Peyer's patch (tissue), 4 donors: ENCODE measurements around the gene SIGLEC15. TPM values are rescaled to one million over a fixed set of nuclear protein-coding genes. Genes with fewer than 3 reads are reported as not detected.

ENCODE experiments used
- DNase-seq, 3 donors: peaks; one replicate each; pipeline ENCODE4 v3.0.0-alpha.2; 2017 to 2019
- H3K27ac ChIP-seq, 4 donors: fragments of 200-600 bp; sonication (generic); one replicate each; pipeline ENCODE4 v1.5.1; 2016 to 2019
- H3K27me3 ChIP-seq, 2 donors: fragments of 200-600 bp; sonication (generic); one replicate each; pipeline ENCODE4 v1.5.1; 2019
- H3K36me3 ChIP-seq, 3 donors: fragments of 200-600 bp; sonication (generic); one replicate each; pipeline ENCODE4 v1.5.1; 2016 to 2019
- H3K4me1 ChIP-seq, 4 donors: fragments of 200-600 bp; sonication (generic); one replicate each; pipeline ENCODE4 v1.5.1; 2016 to 2019
- H3K4me3 ChIP-seq, 4 donors: fragments of 200-600 bp; sonication (generic); 1 replicate in 3 of 4; 2 replicates in 1 of 4; pipeline ENCODE4 v1.5.1; 2016 to 2019; ENCODE audit warnings: mild to moderate bottlenecking in 1 of 4
- H3K9me3 ChIP-seq, 4 donors: fragments of 200-600 bp; sonication (generic); one replicate each; pipeline ENCODE4 v1.5.1; 2016 to 2019; ENCODE audit warnings: mild to moderate bottlenecking in 1 of 4
- POLR2A ChIP-seq, 2 donors: fragments of 450-650 bp; IDR thresholded peaks; one replicate each; pipeline ENCODE4 v1.5.1; 2017; ENCODE audit warnings: antibody characterized with exemption in 2 of 2, mild to moderate bottlenecking in 2 of 2, moderate library complexity in 2 of 2
- total RNA-seq, 4 donors: library from RNA; depleted of rRNA; stranded (reverse); fragments of >200 nt; gene quantifications; one replicate each; pipeline ENCODE4 v1.1.0, GENCODE V29; 2016
- TF ChIP-seq, protein P1 (sequence below), 6 experiments: fragments of 450-650 bp in 4 of 6; fragments of 200-600 bp in 2 of 6; sonication (generic) in 1 of 6; IDR thresholded peaks; one replicate each; pipeline ENCODE4 v1.5.1; 2017 to 2019; ENCODE audit warnings: antibody characterized with exemption in 6 of 6, mild to moderate bottlenecking in 3 of 6, moderate library complexity in 1 of 6

Gene SIGLEC15
- total RNA-seq, 4 donors from 2014 or later: 0.47 TPM; not detected in 3

DNA sequence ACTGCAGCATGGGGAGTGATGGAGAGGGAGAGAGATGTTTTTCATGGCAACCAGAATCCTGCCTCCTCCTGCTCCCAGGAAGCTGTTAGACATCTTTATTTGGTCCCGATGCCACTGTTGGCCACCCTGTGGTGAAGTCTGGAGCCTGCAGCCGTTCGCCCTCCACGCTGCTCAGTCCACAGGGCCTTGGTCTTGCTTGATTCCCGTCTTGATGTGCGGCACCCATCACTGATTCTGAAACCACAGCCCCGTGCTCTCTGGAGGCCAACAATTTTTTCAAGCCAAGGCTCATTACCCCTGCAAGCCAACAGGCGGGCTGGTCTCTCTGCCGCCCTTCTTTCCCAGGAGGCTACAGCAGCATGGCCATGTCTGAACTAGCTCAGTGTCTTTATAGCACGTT is 24.5 kb downstream of the SIGLEC15 start:
- TF ChIP-seq, protein P1, sequence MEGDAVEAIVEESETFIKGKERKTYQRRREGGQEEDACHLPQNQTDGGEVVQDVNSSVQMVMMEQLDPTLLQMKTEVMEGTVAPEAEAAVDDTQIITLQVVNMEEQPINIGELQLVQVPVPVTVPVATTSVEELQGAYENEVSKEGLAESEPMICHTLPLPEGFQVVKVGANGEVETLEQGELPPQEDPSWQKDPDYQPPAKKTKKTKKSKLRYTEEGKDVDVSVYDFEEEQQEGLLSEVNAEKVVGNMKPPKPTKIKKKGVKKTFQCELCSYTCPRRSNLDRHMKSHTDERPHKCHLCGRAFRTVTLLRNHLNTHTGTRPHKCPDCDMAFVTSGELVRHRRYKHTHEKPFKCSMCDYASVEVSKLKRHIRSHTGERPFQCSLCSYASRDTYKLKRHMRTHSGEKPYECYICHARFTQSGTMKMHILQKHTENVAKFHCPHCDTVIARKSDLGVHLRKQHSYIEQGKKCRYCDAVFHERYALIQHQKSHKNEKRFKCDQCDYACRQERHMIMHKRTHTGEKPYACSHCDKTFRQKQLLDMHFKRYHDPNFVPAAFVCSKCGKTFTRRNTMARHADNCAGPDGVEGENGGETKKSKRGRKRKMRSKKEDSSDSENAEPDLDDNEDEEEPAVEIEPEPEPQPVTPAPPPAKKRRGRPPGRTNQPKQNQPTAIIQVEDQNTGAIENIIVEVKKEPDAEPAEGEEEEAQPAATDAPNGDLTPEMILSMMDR (IDR thresholded peaks at IDR 0.05): peak in 2 of 6 experiments; percentile 27 to 35
- TF ChIP-seq POLR2A (IDR thresholded peaks at IDR 0.05): no peak
- no peak overlapping the region for H3K4me3 ChIP-seq
- H3K27ac ChIP-seq: no peak overlapping the region
- DNase-seq: no peak
- no peaks in the 10 kb centered on the region for H3K27me3 ChIP-seq
- H3K36me3 ChIP-seq: peaks cover 0 to 43% (median 0%) of the 10 kb centered on the region in 3 donors
- no peaks in the 10 kb centered on the region for H3K9me3 ChIP-seq
- H3K4me1 ChIP-seq: no peaks in the 10 kb centered on the region

DNA sequence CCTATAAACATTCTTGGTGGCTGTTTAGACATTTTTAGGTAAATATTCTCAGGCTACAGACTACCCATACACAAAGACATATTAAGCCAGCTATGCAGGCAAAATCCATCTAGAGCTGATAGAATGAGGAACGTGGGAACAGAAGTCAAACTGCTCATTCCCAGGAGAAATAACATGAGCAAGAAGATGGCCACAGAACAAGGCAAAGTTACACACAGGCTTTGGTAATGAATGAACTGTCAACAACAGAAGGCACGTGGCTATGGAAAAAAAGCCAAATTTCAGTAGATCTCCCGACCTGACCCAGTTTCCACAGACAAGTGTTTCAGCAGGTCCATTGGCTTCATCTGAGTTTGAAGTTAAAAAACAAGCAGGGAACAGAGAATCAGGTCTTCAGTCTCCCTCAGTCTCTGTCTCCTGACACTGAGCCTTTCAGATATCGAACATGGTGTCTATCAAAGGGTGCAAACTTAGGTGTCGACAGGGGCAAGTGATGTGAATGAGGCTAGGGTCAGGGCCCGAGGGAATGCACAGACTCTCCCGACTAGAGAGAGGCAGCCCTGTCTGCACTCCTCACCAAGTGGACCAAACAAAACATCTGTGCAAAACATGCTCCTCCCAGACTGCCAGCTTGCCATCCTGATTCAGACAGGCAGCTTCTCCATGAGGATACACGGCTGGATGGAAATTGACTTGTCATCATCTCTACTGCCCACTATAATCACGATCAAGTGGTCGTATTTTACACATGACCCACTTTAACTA is 25.9 kb downstream of the SIGLEC15 start:
- no peaks in the 10 kb centered on the region for H3K4me1 ChIP-seq
- H3K36me3 ChIP-seq: peaks cover 0 to 56% (median 0%) of the 10 kb centered on the region in 3 donors
- H3K27me3 ChIP-seq: no peaks in the 10 kb centered on the region
- H3K9me3 ChIP-seq: no peaks in the 10 kb centered on the region
- H3K4me3 ChIP-seq: no peak overlapping the region
- no peak for DNase-seq
- TF ChIP-seq, protein P1 (IDR thresholded peaks at IDR 0.05): no peak
- no peak for TF ChIP-seq POLR2A (IDR thresholded peaks at IDR 0.05)
- H3K27ac ChIP-seq: no peak overlapping the region

DNA sequence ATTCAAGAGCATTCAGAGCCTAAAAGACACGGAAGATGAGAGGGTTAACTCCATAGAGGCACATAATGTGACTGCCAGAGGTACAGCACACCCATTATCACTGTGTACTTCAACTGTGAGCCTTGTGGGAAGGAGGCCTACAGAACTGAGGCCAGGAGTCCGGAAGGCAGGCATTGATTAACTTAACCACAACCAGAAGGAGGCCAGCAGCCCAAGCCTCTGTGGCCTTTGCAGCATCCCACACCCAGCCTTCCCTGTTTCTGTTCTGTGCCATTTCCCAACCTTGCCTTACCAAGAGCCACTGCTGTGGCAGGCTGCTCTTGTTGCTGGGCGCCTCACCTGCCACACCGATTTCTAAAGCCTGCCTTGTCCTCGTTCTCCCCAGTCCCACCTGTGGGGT is 27.2 kb downstream of the SIGLEC15 start:
- Histone ChIP-seq H3K36me3 (peaks cover 0 to 67% (median 0%) of the 10 kb centered on the region in 3 donors), H3K27ac (no peak overlapping the region), H3K4me1 (no peaks in the 10 kb centered on the region)

DNA sequence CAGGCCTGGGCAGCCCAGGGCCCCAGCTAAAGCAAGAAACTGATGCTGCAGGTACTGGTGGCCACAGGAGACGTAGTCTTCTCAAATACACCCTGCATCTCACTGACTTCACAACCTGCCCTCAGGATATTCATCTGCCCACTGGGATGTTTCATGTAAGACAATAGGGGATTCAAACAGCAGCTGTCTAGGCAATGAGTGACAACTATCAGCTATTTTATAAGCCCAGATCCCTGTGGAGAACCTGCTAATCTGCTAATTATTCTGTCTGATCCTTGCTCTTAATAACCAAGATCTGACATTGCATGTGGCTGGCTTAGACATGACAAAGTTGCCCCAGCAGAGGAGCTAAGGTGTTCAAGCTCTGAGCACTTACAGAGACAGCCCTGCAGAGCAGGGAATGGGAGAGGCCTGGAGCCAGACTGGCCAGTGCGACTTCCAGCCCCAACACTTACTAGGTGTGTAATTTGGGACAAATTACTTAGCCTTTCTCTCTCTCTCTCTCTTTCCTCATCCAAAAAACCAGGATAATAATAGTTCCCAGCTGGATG is 28.6 kb downstream of the SIGLEC15 start:
- no peaks in the 10 kb centered on the region for H3K4me1 ChIP-seq
- no peak overlapping the region for H3K4me3 ChIP-seq
- H3K27me3 ChIP-seq: no peaks in the 10 kb centered on the region
- H3K27ac ChIP-seq: no peak overlapping the region
- DNase-seq: no peak
- H3K36me3 ChIP-seq: peaks cover 0 to 80% (median 0%) of the 10 kb centered on the region in 3 donors
- no peak for TF ChIP-seq POLR2A (IDR thresholded peaks at IDR 0.05)
- TF ChIP-seq, protein P1 (IDR thresholded peaks at IDR 0.05): no peak
- H3K9me3 ChIP-seq: no peaks in the 10 kb centered on the region

More for the DNA sequence above, 27.2 kb downstream of the SIGLEC15 start:
- DNase-seq: no peak
- Histone ChIP-seq H3K4me3 (no peak overlapping the region), H3K27me3 (no peaks in the 10 kb centered on the region), H3K9me3 (no peaks in the 10 kb centered on the region)
- TF ChIP-seq POLR2A (IDR thresholded peaks at IDR 0.05): no peak
- TF ChIP-seq, protein P1 (IDR thresholded peaks at IDR 0.05): no peak

DNA sequence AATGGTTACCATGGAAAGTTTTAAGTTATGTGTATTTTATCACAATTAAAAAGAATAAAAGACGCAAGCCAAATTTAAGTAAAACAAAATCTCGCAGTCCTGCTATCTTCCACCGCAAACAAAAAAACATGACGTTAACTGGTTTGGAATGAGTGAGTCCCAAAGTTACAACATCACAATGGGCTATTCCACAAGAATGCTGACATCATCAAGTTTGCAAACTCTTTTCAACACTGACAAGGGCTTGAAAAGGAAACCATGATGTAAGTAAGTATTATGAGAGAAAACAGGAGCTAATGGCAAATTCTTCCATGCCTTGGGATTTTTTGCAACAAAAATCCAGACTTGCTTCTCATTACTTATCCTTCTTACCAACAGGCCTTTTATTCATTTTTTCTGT is 31.1 kb downstream of the SIGLEC15 start:
- no peaks in the 10 kb centered on the region for H3K9me3 ChIP-seq
- H3K36me3 ChIP-seq: peaks cover 0 to 83% (median 0%) of the 10 kb centered on the region in 3 donors
- H3K4me1 ChIP-seq: no peaks in the 10 kb centered on the region
- TF ChIP-seq, protein P1 (IDR thresholded peaks at IDR 0.05): no peak
- TF ChIP-seq POLR2A (IDR thresholded peaks at IDR 0.05): no peak
- H3K4me3 ChIP-seq: no peak overlapping the region
- H3K27ac ChIP-seq: no peak overlapping the region
- DNase-seq: no peak
- H3K27me3 ChIP-seq: no peaks in the 10 kb centered on the region
